SU-DHL-6 (cell line): ENCODE data around the gene LIPM.

Experiments
- EZH2phosphoT487 ChIP-seq: fragments of 200-600 bp; sonication (generic), shearing (Covaris generic); conservative IDR thresholded peaks from 2 replicates; pipeline ENCODE4 v1.6.1; 2018; ENCODE audit warnings: mild to moderate bottlenecking, antibody characterized with exemption, low read length, moderate library complexity, mixed read lengths
- TF ChIP-seq, protein P1 (sequence below): fragments of 200-600 bp; sonication (generic); IDR thresholded peaks from one replicate; pipeline ENCODE4 v1.5.1; 2017; ENCODE audit warnings: antibody characterized with exemption, mild to moderate bottlenecking, low read length, moderate library complexity; ENCODE audit not compliant: insufficient read depth, poor library complexity, severe bottlenecking

DNA sequence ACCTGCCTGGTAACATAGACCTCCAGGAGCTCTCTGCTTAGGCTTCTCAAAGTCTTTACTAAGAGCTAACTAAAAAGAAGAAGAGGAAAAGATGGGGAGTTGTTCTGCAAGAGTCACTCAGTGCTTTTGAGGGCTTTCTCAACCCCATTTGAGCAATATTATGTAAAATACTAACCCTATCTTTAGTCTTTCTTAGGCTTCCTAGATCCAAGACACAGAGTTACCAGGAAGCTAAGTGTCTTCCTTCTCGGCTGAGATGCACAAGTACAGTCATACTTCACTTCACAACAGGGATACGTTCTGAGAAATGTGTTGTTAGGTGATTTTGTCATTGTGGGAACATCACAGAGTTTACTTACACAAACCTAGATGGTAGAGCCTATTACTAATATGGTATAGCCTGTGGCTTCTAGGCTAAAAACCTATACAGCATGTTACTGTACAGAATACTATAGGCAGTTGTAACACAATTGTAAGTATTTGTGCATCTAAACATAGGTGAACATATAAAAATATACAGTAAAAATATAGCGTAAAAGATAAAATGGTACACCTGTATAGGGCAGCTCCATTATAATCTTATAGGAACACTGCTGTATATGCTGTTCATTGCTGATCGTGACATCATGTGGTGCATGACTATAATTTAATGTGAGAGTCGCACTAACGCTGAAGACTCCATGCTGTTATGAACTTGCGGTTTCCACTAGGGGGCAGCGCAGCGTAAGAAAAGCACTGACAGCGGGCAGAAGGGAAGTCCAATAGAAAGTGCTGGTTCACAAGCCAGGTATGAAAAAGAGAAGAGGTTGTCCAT lies 32.8 kb downstream of the LIPM start:
- TF ChIP-seq, protein P1, sequence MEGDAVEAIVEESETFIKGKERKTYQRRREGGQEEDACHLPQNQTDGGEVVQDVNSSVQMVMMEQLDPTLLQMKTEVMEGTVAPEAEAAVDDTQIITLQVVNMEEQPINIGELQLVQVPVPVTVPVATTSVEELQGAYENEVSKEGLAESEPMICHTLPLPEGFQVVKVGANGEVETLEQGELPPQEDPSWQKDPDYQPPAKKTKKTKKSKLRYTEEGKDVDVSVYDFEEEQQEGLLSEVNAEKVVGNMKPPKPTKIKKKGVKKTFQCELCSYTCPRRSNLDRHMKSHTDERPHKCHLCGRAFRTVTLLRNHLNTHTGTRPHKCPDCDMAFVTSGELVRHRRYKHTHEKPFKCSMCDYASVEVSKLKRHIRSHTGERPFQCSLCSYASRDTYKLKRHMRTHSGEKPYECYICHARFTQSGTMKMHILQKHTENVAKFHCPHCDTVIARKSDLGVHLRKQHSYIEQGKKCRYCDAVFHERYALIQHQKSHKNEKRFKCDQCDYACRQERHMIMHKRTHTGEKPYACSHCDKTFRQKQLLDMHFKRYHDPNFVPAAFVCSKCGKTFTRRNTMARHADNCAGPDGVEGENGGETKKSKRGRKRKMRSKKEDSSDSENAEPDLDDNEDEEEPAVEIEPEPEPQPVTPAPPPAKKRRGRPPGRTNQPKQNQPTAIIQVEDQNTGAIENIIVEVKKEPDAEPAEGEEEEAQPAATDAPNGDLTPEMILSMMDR = peak; percentile 94
- TF ChIP-seq EZH2phosphoT487 = no peak
